GM11168 (cell line): ENCODE measurements around the gene PRKCI.
"Not testable (repeated sequence)": the region's sequence is repeated elsewhere in the genome, so short reads cannot be mapped to it uniquely, and the experiment has no call there.

Experiments used
- in situ Hi-C: fragments of 300-500 bp; cut with MboI; formaldehyde crosslinking; loops from one replicate; pipeline ENCODE4 v1.12.0; 2022; ENCODE audit warnings: low sequenced_read_pairs; ENCODE audit not compliant: unreplicated experiment

PRKCI gene

GRCh38 chr3:170221924-170222646, at the start of gene PRKCI:
Gene PRKCI (plus strand): TSS chr3:170222424. CDS start chr3:170222670, 246 bp downstream.
- in situ Hi-C loops = no loop called here

DNA sequence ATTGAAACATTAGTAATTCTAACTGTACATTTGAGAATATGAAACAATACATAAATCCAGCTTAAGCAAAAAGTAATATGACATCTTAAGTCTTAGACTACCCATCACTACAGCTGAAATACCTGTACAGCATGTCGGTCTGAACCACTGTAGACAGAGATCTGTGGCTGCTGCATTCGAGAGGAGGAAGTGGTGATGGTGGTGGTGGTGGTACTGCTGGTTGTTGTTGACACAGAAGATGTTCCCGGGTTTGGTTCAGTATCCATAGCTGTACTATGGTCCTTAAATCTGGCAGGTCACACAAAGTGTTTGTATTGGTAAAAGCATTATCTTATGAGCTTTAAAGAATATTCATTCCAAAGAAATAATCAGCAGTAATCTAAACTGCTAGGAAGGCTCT, 43.6 kb upstream of the PRKCI start:
- in situ Hi-C loops = loop anchor here (25.0 kb wide), 1 partner anchor 634 kb away; no protein-coding TSS in a partner anchor

GRCh38 chr3:170179432-170179831, 42.8 kb upstream of the PRKCI start:
- in situ Hi-C loops = loop anchor here (25.0 kb wide), 1 partner anchor 633 kb away; no protein-coding TSS in a partner anchor

GRCh38 chr3:170180079-170180907, 41.9 kb upstream of the PRKCI start:
- in situ Hi-C loops = loop anchor here (25.0 kb wide), 1 partner anchor 632 kb away; no protein-coding TSS in a partner anchor

- in situ Hi-C loops = loop anchor here (25.0 kb wide), 1 partner anchor 631 kb away; no protein-coding TSS in a partner anchor
Observed at GRCh38 chr3:170180908-170181885, 41.0 kb upstream of the PRKCI start, which contains the start of gene PHC3. Gene PHC3 (minus strand): TSS chr3:170181733. CDS start chr3:170181715, 18 bp downstream.

DNA sequence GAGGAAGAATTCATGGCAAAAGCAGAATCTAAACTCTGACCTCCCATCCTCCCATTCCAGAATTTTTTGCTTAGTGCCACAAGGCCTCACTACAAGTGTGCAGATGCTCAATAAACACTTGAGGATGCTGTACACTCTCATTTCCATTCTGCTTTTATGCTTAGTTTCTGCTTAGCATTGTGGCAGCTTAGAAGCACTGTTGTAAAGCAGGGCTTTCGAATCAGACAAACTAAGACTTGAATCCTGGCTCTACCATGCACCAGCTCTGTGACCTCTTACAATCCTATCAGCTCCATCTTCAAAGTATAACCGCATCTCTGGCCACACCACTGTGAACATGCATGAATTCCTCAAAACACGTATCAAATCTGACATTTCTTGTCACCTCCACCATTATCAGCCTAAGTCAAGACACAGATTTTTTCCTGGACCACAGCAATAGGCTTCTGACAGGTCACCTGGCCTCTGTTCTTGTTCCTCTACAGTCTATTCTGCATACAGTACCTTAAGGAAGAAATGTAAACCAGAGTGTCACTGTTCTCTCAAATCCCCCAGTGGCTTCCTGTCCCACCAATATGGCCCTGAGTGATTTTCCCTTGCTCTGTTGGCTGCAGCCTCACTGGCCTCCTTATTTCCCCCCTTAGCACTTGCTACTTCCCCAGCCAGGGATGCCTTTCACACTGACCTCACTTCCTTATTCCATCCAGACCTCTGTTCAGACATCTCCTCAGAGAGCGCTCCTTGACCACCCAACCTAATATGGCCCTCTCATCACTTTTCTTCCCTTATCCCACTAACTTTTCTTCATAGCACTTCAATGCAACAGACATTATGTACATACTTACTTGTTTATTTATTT, 32.6 kb upstream of the PRKCI start:
- in situ Hi-C loops = loop anchor here (25.0 kb wide), 1 partner anchor 623 kb away; no protein-coding TSS in a partner anchor

GRCh38 chr3:170195759-170196158, 26.5 kb upstream of the PRKCI start:
- in situ Hi-C loops = loop anchor here (25.0 kb wide), 1 partner anchor 617 kb away; no protein-coding TSS in a partner anchor

DNA sequence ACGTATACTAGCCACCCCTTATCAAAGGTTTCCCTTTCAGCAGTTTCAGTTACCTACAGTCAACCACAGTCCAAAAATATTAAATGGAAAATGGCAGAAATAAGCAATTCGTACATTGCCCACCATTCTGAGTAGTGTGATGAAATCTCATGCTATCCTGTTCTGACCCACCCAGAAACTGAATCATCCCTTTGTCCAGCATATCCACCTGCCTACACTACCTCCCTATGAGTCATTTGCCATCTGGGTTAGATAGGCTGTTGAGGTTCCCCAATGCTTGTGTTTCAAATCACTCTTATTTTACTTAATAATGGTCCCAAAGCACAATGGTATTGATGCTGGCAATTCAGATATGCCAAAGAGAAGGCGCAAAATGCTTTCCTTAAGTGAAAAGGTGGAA, 25.4 kb upstream of the PRKCI start:
- in situ Hi-C loops = loop anchor here (25.0 kb wide), 1 partner anchor 615 kb away; no protein-coding TSS in a partner anchor

DNA sequence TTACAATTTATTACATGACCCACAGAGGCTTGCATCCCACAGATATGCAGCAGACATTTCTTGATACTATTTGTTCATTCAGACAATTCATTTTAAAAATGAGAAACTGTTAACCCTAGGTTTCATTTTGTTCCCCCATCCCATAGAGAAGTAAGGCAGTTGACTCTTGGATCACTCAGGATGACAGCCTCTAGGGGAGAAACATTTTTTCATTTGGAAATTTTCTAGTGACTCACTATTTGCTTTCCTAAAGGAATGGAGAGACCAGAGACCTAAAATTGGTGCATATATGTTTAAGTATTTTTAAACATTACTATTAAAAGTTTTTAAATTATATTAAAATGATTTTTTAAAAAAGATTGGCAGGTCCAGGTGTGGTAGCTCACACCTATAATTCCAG, 21.2 kb upstream of the PRKCI start:
- in situ Hi-C loops = no loop called here

DNA sequence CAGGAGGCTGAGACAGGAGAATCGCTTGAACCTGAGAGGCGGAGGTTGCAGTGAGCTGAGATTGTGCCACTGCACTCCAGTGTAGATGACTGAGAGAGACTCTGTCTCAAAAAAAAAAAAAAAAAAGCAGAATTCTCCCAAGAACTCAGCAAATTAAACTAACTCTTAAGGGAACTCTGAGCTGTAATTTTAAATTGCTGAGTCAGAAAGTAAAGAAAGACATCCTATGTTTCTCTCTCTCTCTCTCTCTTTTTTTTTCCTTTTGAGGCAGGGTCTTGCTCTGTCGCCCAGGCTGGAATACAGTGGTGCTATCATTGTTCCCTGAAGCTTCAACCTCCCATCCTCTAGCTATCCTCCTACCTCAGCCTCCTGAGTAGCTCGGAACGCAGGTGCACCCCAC, 20.7 kb upstream of the PRKCI start:
- in situ Hi-C loops = no loop called here

- in situ Hi-C loops = no loop called here
Observed at GRCh38 chr3:170203457-170203856, 18.8 kb upstream of the PRKCI start.

DNA sequence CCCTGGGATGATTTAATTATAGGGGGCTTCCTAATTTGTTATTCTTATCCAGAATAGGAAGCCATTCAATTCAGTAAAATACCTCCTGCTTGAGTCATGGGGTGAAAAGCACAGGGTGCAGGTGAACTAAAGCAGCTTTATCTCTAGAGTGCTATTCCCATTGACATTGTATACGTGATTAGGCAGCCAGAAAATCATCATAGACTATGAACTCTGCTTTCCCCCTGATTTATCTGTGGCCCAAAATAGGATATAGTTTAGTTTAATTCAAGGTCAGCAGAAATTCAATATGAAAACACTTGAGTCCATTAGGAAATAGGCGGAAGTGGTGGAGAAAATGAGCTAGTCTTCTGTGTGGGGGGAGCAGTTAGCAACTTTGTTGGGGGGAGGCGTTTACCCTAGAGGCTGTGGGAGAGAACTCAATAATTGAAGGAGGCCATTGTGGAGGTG, 18.2 kb upstream of the PRKCI start:
- in situ Hi-C loops = no loop called here

- in situ Hi-C loops = no loop called here
Observed at GRCh38 chr3:170204509-170204908, 17.7 kb upstream of the PRKCI start.

DNA sequence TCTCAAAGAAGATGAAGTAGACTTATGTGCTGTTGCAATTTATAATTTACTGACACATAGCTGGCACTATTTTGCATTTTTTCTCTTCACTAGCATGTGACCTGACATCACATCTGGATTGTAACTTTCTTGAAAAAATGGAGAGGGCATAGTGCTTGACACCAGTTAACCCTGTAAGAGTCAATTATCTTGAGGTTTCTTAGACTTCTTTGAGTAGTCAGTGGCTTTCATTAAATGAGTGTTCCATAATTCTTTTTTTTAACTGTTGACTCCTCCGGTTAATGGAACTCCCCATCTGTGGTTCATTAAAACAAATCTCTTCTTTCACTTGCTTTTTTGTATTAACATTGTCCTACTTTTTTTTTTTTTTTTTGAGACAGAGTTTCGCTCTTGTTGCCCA, 16.9 kb upstream of the PRKCI start:
- in situ Hi-C loops = no loop called here

DNA sequence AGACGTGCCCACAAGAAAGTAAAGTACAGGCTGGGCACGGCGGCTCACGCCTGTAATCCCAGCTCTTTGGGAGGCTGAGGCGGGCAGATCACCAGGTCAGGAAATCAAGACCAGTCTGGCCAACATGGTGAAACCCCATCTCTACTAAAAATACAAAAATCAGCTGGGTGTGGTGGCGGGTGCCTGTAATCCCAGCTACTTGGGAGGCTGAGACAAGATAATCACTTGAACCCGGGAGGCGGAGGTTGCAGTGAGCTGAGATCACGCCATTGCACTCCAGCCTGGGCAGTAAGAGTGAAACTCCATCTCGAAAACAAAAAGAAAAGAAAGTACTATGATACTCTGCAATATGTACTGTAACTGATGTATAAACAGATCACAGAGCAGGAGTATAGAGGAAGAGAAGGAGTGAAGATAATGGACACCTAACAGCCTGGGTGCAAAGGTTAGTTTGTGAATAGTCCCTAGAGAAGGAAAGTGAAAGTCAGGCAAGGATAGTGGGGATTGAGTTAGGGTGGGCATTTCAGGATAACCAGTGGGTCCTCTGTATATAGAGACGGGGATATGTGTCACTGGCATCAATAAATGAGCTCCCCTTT, 16.0 kb upstream of the PRKCI start:
- in situ Hi-C loops = not testable (repeated sequence)

DNA sequence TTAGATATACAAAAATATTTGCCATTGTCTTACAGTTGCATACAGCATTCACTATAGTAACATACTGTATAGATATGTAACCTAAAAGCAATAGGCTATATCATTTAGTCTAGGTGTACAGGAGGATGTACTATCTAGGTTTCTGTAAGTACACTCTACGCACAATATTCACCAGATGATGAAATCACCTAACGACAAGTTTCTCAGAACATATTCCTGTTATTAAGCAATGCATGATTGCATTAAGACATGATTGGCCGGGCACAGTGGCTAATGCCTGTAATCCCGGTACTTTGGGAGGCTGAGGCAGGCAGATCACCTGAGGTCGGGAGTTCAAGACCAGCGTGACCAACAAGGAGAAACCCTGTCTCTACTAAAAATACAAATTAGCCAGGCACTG, 14.5 kb upstream of the PRKCI start:
- in situ Hi-C loops = no loop called here

DNA sequence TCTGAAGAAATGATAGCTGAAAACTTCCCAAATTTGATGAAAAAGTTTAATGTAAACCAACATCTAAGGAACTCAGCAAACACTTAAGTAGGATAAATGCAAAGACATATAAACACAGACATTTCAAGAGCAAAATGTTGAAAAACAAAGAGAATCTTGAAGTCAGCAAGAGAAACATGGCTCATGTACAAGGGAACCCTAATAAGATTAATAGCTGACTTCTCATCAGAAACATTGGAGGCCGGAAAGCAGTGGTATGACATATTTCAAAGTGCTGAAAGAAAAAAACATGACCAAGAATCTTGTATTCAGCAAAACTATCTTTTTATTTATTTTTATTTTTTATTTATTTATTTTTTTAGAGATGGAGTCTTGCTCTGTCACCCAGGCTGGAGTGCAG, 10.6 kb upstream of the PRKCI start:
- in situ Hi-C loops = no loop called here

DNA sequence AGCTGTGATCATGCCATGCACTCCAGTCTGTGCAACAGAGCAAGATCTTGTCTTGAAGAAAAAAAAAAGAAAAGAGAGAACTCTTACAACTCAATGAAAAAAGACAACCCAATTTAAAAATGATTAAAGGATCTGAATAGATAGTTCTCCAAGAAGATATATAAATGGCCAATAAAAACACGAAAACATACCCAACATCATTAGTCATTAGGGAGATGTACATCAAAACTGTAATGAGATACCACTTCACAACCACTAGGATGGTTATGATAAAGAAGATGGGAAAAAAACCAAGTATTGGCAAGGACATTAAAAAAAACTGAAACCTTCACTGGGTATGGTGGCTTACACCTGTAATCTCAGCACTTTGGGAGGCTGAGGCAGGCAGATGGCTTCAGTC, 2.4 kb upstream of the PRKCI start:
- in situ Hi-C loops = no loop called here
